ENCODE results near the gene TLNRD1.

TLNRD1 gene

GRCh38 chr15:80978685-80979329 is 21.9 kb upstream of the TLNRD1 start:
- peak; percentile 66 for DNase-seq (ENCODE audit: extremely low read depth, low read depth)
- TF ChIP-seq, protein P1, sequence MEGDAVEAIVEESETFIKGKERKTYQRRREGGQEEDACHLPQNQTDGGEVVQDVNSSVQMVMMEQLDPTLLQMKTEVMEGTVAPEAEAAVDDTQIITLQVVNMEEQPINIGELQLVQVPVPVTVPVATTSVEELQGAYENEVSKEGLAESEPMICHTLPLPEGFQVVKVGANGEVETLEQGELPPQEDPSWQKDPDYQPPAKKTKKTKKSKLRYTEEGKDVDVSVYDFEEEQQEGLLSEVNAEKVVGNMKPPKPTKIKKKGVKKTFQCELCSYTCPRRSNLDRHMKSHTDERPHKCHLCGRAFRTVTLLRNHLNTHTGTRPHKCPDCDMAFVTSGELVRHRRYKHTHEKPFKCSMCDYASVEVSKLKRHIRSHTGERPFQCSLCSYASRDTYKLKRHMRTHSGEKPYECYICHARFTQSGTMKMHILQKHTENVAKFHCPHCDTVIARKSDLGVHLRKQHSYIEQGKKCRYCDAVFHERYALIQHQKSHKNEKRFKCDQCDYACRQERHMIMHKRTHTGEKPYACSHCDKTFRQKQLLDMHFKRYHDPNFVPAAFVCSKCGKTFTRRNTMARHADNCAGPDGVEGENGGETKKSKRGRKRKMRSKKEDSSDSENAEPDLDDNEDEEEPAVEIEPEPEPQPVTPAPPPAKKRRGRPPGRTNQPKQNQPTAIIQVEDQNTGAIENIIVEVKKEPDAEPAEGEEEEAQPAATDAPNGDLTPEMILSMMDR (IDR thresholded peaks at IDR 0.05; ENCODE audit: low read depth, low read length, missing control alignments), result no peak
- H3K4me3 ChIP-seq (replicated peaks; ENCODE audit: low read depth, low read length), result no peak overlapping the region

GRCh38 chr15:80979538-80980200 is 21.1 kb upstream of the TLNRD1 start:
- TF ChIP-seq, protein P1 (IDR thresholded peaks at IDR 0.05; ENCODE audit: low read depth, low read length, missing control alignments), result no peak
- no peak overlapping the region for H3K4me3 ChIP-seq (replicated peaks; ENCODE audit: low read depth, low read length)

DNA sequence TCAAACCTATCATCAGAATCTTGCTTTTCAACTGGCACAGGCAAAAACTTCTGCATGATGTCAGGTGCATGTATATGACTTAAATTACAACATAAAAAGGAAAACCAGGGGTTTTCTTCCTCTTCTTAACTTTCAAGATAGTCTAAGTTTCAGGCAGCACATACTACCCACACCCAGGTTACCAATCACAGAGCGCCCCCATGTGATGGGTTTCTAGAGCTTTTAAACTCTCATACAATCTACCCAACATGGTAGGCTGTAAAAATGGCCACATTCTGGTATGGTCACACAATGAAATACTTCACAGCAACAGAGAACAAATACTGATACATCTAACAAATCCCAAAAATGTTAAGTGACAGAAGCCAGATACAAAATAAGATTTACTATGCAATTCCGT is 18.5 kb upstream of the TLNRD1 start:
- H3K4me3 ChIP-seq (replicated peaks; ENCODE audit: low read depth, low read length), result no peak overlapping the region
- no peak for DNase-seq (ENCODE audit: extremely low read depth, low read depth)
- TF ChIP-seq, protein P1 (IDR thresholded peaks at IDR 0.05; ENCODE audit: low read depth, low read length, missing control alignments), result no peak

More at GRCh38 chr15:80979538-80980200, 21.1 kb upstream of the TLNRD1 start:
- DNase-seq (ENCODE audit: extremely low read depth, low read depth), result no peak

GRCh38 chr15:80982839-80983238 is 17.9 kb upstream of the TLNRD1 start:
- TF ChIP-seq, protein P1 (IDR thresholded peaks at IDR 0.05; ENCODE audit: low read depth, low read length, missing control alignments), result no peak
- no peak overlapping the region for H3K4me3 ChIP-seq (replicated peaks; ENCODE audit: low read depth, low read length)
- no peak for DNase-seq (ENCODE audit: extremely low read depth, low read depth)

DNA sequence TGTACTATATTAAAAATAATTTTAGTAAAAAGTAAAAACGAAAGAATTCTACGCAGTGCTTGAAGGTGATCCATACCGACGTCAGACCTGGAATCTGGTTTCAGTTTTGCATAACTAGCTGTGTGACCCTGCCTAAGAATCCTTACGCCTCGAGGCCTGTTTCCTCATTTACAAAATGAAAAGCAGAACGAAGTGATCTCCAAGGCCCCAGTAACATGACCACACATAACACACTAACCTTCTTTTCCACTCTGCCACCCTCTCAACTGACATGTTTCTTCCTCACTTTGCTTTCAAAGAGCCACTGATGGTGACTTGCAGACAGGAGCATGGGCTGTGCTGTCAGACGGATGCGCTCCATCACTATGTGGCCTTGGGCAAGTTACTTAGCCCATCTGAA is 15.9 kb upstream of the TLNRD1 start:
- no peak for DNase-seq (ENCODE audit: extremely low read depth, low read depth)
- H3K4me3 ChIP-seq (replicated peaks; ENCODE audit: low read depth, low read length), result no peak overlapping the region
- TF ChIP-seq, protein P1 (IDR thresholded peaks at IDR 0.05; ENCODE audit: low read depth, low read length, missing control alignments), result no peak

DNA sequence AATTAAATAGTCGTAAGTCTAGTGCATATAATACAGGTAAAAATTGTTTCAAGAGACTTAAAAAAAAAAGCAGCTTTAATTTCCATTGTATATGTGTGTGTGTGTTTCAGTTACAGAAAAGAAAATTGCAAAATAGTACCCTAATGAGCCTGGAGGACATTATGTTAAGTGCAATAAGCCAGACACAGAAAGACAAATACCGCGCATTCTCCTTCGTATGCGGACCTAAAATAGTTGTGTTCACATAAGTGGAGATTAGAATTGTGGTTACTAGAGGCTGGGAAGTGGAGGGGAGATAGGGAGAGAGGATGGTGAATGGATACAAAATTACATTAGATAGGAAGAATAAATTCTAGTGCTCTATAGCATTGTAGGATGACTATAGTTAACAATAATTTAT is 14.7 kb upstream of the TLNRD1 start:
- no peak overlapping the region for H3K4me3 ChIP-seq (replicated peaks; ENCODE audit: low read depth, low read length)
- TF ChIP-seq, protein P1 (IDR thresholded peaks at IDR 0.05; ENCODE audit: low read depth, low read length, missing control alignments), result no peak
- no peak for DNase-seq (ENCODE audit: extremely low read depth, low read depth)

Measured in HFF-Myc (cell line).